ENCODE measurements around the gene FFAR3.

The FFAR3 gene

DNA sequence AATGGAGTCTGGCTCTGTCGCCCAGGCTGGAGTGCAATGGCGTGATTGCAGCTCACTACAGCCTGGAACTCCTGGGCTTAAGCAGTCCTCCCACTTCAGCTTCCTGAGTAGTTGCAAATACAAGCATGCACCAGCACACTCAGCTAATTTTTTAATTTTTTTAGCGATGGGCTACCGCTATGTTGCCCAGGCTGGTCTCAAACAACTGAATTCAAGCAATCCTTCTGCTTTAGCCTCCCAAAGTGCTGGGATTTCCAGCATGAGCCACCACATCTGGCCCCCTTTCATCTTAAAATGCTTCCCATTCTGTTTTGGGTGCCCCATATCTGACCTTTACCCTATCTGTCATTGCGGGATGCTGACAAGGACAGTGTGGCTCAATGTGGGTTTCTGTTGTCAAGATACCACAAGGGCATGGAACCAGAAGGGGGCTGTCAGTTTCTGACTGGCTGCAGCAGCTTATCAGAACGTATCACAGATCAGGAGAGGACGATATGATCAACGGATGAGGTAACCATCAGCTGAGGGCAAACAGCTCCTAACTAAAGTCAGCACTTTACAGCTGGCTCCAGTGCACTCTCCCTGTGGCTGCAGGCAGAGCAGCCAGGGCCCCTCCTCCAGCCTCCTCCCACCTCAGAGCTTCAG is 45.0 kb downstream of the FFAR3 start:
- no peak for DNase-seq (ENCODE audit: low read depth in 2 of 2)

DNA sequence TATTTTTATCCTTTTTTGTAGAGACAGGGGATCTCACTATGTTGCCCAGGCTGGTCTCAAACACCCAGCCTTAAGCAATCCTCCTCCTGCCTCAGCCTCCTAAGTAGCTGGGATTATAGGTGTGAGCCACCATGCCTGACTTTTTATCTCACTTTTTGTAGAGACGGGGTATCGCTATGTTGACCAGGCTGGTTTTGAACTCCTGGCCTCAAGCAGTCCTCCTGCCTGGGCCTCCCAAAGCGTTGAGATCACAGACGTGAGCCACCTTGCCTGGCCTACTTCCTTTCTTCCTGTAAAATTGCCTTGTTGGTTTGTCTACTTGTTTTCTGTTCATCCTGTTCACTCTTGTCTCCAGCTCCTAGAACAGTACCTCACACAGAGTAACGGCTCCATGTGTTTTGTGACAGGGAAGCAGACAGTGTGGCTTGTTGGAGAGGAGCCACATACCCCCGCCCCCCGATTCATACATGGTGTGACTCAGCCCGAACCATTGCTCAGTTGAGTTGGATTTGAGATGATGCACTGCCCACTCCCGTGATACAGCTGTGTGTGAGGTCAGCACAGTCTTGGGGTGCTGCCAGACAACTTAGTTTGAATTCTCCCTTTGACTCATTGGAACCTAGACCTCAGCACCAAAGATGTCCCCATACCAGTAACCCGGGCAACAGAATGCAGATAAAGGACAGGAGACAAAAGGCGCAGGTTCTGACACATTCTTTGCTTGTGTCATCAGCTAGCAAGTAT is 46.8 kb downstream of the FFAR3 start:
- DNase-seq (ENCODE audit: low read depth in 2 of 2) = no peak

DNA sequence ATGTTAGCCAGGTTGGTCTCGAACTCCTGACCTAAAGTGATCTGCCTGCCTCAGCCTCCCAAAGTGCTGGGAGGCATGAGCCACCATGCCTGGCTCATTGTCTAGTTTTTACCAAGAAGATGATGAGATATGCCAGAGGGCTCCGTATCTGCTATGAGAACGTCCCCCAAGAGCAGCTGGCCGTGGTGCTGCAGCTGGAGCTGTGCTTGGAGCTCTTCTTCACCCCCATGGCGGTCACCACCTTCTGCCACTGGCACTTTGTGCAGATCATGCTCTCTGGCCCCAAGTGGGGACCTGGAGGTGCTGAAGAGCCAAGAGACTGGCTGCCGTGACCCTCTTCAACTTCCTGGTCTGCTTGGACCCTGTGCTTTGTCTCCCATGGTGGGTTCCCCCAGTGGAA is 49.4 kb downstream of the FFAR3 start:
- no peak for DNase-seq (ENCODE audit: low read depth in 2 of 2)

DNA sequence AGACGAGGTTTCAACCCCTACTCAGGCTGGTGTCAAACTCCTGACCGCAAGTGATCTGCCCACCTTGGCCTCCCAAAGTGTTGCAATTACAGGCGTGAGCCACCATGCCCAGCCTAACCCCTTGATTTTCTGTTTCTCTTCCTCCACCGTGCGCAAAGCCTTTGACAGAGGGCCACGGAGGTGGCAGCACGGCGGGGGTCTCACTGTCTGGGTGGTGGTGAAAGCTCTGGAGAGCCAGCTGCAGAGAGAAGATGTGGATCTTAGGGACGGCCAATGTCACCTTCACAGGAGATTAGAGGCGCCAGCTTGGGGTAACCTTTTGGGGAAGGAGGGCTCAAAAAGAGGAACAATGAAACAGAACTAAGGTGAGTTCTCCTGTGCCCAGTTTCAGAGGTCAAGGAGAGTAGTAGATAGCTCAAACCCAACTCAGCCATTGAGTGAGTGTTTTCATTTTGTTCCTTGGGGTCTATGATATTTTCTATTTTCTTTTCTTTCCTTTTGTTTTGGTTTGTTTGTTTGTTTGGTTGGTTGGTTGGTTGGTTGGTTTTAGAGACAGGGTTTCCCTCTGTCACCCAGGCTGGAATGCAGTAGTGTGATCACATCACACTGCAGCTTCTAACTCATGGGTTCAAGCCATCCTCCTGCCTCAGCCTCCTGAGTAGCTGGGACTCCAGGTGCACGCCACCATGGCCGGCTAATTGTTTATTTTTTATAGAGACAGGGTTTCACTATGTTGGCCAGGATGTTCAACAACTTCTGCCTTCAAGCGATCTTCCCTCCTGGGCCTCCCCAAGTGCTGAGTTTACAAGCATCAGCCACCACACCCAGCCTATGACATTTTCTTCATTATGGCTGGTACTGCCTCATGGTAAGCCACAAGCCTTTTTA is 50.3 kb downstream of the FFAR3 start:
- no peak for DNase-seq (ENCODE audit: low read depth in 2 of 2)

DNA sequence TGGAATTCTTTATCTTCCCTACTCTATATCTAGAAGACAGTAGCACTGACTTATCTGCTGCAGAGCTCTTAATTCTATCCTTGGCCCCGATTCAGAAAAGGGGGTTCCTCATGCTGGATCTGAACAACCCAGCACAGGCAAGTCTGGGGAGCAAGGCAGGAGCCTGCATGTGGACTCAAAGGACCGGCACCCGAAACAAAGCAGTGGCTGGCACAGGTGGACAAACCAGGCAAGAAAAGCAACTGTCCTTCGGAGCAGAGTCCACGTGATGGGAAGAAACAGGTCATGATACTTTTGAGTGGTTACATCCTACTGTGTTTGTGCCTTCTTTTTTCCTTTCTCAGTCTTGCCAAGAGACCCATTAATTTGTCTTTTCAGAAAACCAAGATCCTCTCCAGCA is 50.9 kb downstream of the FFAR3 start:
- DNase-seq (ENCODE audit: low read depth in 2 of 2) = no peak
